Naive thymus-derived CD8-positive, alpha-beta T cell (primary cell): ENCODE data around the gene SRSF5. TPM values are rescaled to one million over a fixed set of nuclear protein-coding genes. Genes with fewer than 3 reads are reported as not detected.

Experiments used
- ATAC-seq, 2 donors: fragments of 150-1000 bp; cut with Tn5 transposase in 1 of 2; sonication (Bioruptor Pico), chemical (Tn5 transposase) in 1 of 2; 1 replicate in 1 of 2; 2 replicates in 1 of 2; pipeline ENCODE4 v1.10.0; 2021; ENCODE audit warnings: mild to moderate bottlenecking in 2 of 2, moderate library complexity in 2 of 2
- POLR2A ChIA-PET: fragments of 350-600 bp; sonication (Branson Sonifier 250); formaldehyde crosslinking; loops from one replicate; lab custom pipeline; 2021; ENCODE audit warnings: antibody characterized with exemption; lab: Charles Lee
- DNase-seq, 10 donors: peaks; one replicate each; pipeline versions ENCODE4 v3.0.0 to v3.0.0-alpha.2; 2020 to 2022
- H3K27ac Mint-ChIP-seq, 10 donors: one replicate each; pipeline ENCODE4 v1.8.0; 2020 to 2022; ENCODE audit warnings: mild to moderate bottlenecking in 10 of 10, mixed read lengths in 10 of 10, moderate library complexity in 4 of 10, inconsistent platforms in 1 of 10
- H3K27me3 Mint-ChIP-seq, 5 donors: one replicate each; pipeline ENCODE4 v1.8.0; 2021 to 2022; ENCODE audit warnings: mixed read lengths in 5 of 5
- H3K36me3 Mint-ChIP-seq, 3 donors: one replicate each; pipeline ENCODE4 v1.8.0; 2020 to 2022; ENCODE audit warnings: mixed read lengths in 3 of 3, mild to moderate bottlenecking in 2 of 3, inconsistent platforms in 1 of 3
- H3K4me1 Mint-ChIP-seq, 4 donors: one replicate each; pipeline ENCODE4 v1.8.0; 2021 to 2022; ENCODE audit warnings: mixed read lengths in 4 of 4
- H3K4me3 Mint-ChIP-seq, 10 donors: one replicate each; pipeline ENCODE4 v1.8.0; 2020 to 2022; ENCODE audit warnings: mild to moderate bottlenecking in 10 of 10, mixed read lengths in 10 of 10, moderate library complexity in 6 of 10, inconsistent platforms in 1 of 10
- H3K9me3 Mint-ChIP-seq, 9 donors: one replicate each; pipeline ENCODE4 v1.8.0; 2020 to 2022; ENCODE audit warnings: mixed read lengths in 9 of 9, mild to moderate bottlenecking in 3 of 9, inconsistent platforms in 1 of 9, moderate library complexity in 1 of 9
- polyA plus RNA-seq, 3 donors: library from polyadenylated mRNA; unstranded; fragments of 300-500 nt; fragmentation: Illumina TruSeq; gene quantifications; one replicate each; pipeline ENCODE4 v1.2.3, GENCODE V29; 2021
- total RNA-seq, 8 experiments: library from RNA in 2 of 8; stranded (reverse) in 2 of 8; gene quantifications; one replicate each; pipeline ENCODE4 v1.2.3 and lab custom pipeline; 2021 to 2026

SRSF5 gene
- total and polyA plus RNA-seq, 5 experiments from 2014 or later: 1,187 to 1,496 (median 1,279) TPM

DNA sequence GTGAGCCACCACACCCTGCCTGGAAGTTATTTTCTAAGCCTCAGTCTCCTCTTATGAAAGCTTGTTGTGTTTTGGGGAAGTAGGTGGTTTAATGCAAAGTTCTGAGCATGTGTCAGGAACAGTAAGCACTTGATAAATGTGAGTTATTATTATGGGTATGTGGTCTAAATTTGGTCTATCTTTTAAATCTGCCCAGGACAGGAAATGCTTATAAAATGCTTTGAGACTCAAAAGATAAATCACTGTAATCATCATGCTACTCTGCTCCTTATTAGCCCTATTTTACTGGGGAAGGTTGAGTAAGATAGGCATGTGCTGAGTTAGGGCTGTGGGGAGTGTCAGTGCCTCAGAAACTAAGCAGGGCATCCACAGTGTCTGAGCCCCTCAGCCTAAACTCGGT, 13.1 kb upstream of the SRSF5 start:
- peaks cover 0 to 3% (median 0%) of the 10 kb centered on the region in 5 donors for H3K27me3 Mint-ChIP-seq
- H3K36me3 Mint-ChIP-seq: no peaks in the 10 kb centered on the region
- ATAC-seq (no peak), DNase-seq (no peak)
- POLR2A ChIA-PET: interaction anchor here (0.7 to 4.7 kb wide), 3 partner anchors 13 to 1841 kb away, joined by 5 to 50 read pairs (median 5); partner anchors contain the start of gene SRSF5
- no peaks in the 10 kb centered on the region for H3K9me3 Mint-ChIP-seq
- H3K4me3 Mint-ChIP-seq: no peak overlapping the region
- H3K27ac Mint-ChIP-seq: peak overlapping the region in 1 of 10 donors; percentile 29
- peaks cover 8 to 20% (median 12%) of the 10 kb centered on the region in 4 donors for H3K4me1 Mint-ChIP-seq

DNA sequence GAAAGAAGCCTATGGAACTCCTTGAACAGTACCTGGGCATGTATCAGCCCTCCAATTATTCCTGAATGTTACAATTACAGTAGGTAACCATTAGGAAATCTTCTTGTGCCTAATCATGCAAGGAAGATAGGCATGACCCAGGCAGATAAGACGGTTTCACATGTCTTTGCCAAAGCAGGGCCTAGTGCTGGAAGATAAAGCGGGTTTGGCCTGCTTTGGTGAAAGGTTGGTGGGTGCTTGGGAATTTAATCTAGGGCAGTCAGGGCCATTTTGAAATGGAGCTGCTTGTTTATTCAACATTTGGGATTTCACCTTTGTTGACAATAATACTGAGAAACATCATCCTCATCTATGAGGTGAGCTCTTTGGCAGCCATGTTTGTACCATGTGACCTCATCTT, 12.5 kb upstream of the SRSF5 start:
- ATAC-seq (no peak), DNase-seq (no peak)
- POLR2A ChIA-PET: interaction anchor here (4.7 kb wide), 1 partner anchor 13 kb away, joined by 50 read pairs; the partner anchor contains the start of gene SRSF5
- H3K9me3 Mint-ChIP-seq: no peaks in the 10 kb centered on the region
- peaks cover 0 to 3% (median 0%) of the 10 kb centered on the region in 5 donors for H3K27me3 Mint-ChIP-seq
- peaks cover 8 to 20% (median 12%) of the 10 kb centered on the region in 4 donors for H3K4me1 Mint-ChIP-seq
- no peak overlapping the region for H3K4me3 Mint-ChIP-seq
- H3K36me3 Mint-ChIP-seq: no peaks in the 10 kb centered on the region
- peak overlapping the region in 4 of 10 donors; percentile 12 to 67 (median 54) for H3K27ac Mint-ChIP-seq

DNA sequence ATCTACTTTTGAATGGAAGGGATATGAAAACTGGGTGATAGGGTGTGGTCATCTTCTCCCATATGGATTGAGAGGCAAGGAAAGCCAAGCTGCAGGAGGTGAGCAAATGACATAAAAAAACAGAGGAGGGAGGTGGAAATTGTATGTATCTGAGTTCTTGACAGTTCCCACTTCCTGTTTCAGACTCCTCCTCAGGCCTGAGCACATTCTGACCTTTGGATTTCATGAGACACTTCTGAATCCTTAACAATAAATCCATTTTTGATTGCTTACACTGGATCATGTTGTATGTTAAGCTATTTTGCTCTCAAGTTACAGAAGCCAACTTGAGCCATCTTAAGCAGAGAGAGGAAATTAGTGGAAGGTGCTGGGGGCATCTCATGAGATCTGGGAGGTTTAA, 11.6 kb upstream of the SRSF5 start:
- POLR2A ChIA-PET: interaction anchor here (1.0 to 4.7 kb wide), 2 partner anchors 12 to 143 kb away, joined by 3 to 50 read pairs; partner anchors contain the start of gene SRSF5
- peaks cover 0 to 3% (median 0%) of the 10 kb centered on the region in 5 donors for H3K27me3 Mint-ChIP-seq
- H3K36me3 Mint-ChIP-seq: no peaks in the 10 kb centered on the region
- no peaks in the 10 kb centered on the region for H3K9me3 Mint-ChIP-seq
- ATAC-seq (peak in 1 of 2 donors; percentile 14), DNase-seq (no peak)
- peak overlapping the region in 3 of 10 donors; percentile 7 to 58 (median 20) for H3K4me3 Mint-ChIP-seq
- peak overlapping the region in 9 of 10 donors; percentile 15 to 86 (median 57) for H3K27ac Mint-ChIP-seq
- peaks cover 8 to 20% (median 12%) of the 10 kb centered on the region in 4 donors for H3K4me1 Mint-ChIP-seq

DNA sequence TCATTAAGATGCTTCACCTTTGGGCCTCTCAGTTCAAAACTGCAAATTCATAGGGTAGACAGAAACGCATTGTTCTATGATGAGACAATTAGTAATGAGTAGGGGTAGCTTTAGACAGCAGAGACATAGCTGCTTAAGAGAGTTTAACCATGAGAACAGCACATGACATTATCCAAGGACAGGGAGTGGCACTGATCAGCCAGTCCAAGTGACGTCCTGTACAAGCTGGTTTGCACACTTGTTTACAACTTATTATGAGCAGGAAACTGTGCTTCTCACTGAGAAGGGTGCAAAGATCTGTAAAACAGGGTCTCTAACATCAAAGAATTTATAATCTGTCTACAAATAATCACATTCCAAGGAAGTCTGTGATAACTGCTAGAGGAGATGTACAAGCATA, 11.2 kb upstream of the SRSF5 start:
- DNase-seq (peak in 1 of 10 donors; percentile 16), ATAC-seq (peak; percentile 53 to 67)
- Mint-ChIP-seq H3K4me3 (peak overlapping the region in 4 of 10 donors; percentile 7 to 58 (median 30)), H3K4me1 (peaks cover 8 to 20% (median 12%) of the 10 kb centered on the region in 4 donors), H3K9me3 (no peaks in the 10 kb centered on the region), H3K27me3 (peaks cover 0 to 3% (median 0%) of the 10 kb centered on the region in 5 donors), H3K36me3 (no peaks in the 10 kb centered on the region), H3K27ac (peak overlapping the region in 8 of 10 donors; percentile 15 to 86 (median 69))
- POLR2A ChIA-PET: interaction anchor here (1.0 to 4.7 kb wide), 2 partner anchors 11 to 144 kb away, joined by 3 to 50 read pairs; partner anchors contain the start of gene SRSF5

DNA sequence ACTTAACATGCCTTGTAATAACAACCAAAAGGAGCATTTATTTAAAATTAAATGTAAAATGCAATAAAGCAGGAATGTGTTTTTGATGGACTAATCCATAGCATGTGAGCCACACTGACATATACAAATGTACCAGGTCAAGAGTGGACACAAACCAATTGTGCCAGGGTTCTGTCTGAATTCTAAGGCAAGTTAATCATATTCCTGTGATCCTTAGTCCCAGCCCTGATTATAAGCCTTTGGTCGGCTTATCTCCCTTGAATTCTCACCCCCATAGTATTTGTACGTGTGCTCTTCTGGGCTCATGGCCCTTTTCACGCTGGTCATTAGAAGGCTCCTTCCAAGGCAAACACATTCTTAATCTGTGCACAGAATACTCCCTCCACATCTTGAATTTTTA, 10.6 kb upstream of the SRSF5 start:
- Mint-ChIP-seq H3K27me3 (peaks cover 0 to 3% (median 0%) of the 10 kb centered on the region in 5 donors), H3K27ac (peak overlapping the region in 2 of 10 donors; percentile 64 to 74), H3K9me3 (no peaks in the 10 kb centered on the region), H3K4me3 (no peak overlapping the region), H3K4me1 (peaks cover 8 to 20% (median 13%) of the 10 kb centered on the region in 4 donors), H3K36me3 (no peaks in the 10 kb centered on the region)
- ATAC-seq: no peak
- POLR2A ChIA-PET: interaction anchor here (1.0 to 4.7 kb wide), 2 partner anchors 11 to 144 kb away, joined by 3 to 50 read pairs; partner anchors contain the start of gene SRSF5
- no peak for DNase-seq

DNA sequence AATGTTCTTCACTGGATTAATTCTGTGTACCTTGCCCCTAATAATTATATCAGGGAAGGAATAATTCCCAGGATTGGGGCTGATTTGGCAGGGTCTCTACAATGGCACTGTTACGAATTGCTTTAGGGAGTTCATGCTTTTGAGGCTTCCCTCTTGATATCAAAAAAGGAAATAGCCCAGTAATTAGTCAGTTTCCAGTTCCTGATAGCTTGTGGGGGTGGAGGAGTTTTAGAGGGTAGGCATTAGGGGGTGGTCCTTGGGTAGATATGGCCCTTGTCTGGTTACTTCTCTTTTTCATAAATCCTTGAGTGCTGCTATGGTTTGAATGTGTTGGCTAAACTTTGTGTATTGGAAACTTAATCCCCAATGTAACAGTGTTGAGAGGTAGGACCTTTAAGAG, 6.1 kb upstream of the SRSF5 start:
- Mint-ChIP-seq H3K4me3 (no peak overlapping the region), H3K4me1 (peaks cover 11 to 28% (median 25%) of the 10 kb centered on the region in 4 donors), H3K27ac (peak overlapping the region in 1 of 10 donors; percentile 31), H3K9me3 (peaks cover 0 to 9% (median 0%) of the 10 kb centered on the region in 9 donors), H3K27me3 (peaks cover 0 to 1% (median 0%) of the 10 kb centered on the region in 5 donors), H3K36me3 (no peaks in the 10 kb centered on the region)
- no peak for ATAC-seq
- POLR2A ChIA-PET: no interaction called here
- DNase-seq: no peak

DNA sequence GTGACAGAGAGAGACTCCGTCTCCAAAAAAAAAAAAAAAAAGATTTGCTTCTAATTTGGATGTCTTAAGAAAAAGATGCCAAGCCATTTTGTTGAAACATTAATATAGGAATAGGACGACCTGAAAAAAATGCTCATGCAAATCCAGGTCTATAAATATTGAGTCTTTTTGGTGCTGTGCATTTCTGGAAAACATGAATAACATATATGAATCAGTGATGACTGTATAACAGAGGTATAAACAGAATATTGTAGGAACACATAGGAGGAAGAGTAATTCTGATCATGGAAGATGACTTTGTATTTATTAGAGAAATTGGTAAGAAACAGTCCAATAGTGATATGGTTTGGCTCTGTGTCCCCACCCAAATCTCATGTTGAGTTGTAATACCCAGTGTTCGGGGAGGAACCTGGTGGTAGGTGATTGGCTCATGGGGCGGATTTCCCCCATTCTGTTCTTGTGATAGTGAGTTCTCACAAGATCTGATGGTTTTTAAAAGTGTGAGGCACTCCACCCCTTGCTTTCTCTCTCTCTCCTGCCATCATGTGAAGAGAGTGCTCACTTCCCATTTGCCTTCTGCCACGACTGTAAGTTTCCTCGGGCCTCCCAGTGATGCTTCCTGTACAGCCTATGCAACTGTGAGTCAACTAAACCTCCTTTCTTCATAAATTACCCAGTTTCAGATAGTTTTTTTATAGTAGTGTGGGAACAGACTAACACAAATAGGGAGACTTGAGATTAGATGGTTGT, 3.0 kb upstream of the SRSF5 start:
- POLR2A ChIA-PET: no interaction called here
- no peak for ATAC-seq
- peak overlapping the region in 6 of 10 donors; percentile 52 to 82 (median 64) for H3K27ac Mint-ChIP-seq
- peak overlapping the region in 3 of 10 donors; percentile 4 to 26 (median 9) for H3K4me3 Mint-ChIP-seq
- H3K4me1 Mint-ChIP-seq: peaks cover 26 to 52% (median 49%) of the 10 kb centered on the region in 4 donors
- no peak for DNase-seq
- H3K27me3 Mint-ChIP-seq: peaks cover 0 to 6% (median 0%) of the 10 kb centered on the region in 5 donors
- H3K9me3 Mint-ChIP-seq: peaks cover 0 to 11% (median 0%) of the 10 kb centered on the region in 9 donors
- H3K36me3 Mint-ChIP-seq: peaks cover 19 to 21% (median 20%) of the 10 kb centered on the region in 3 donors

DNA sequence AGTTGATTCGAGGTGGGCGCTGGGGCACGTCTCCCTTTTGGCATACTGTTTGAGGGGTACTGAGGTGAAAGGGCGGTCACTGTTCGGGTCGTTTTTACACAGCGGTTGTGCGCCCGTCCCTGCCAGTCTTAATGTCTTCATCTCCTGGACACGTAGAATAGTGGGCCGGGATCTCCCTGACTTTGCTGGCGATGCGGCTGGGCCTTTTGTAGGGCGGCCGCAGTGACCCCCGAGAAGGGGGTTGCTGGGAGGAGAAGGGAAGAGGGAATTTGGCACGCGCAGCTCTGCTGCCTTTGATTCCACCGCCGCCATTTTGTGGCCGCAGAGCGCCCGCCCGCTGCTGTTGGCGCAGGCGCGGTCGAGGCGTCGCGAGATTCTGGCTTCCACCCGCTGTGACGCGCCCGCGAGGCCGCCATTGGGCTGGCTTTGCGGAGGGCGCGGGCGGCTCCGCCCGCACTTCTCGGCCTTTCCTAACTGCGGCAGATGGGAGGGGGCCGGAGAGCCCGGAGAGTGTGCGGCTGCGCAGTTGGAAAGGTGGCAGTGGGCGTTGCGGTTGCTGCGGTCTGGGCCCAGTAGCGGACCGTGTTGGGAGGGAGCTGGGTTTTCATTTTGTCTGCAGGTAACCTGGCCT, 542 bp downstream of the SRSF5 start:
- Mint-ChIP-seq H3K27ac (peak overlapping the region; percentile 100), H3K4me1 (peaks cover 39 to 78% (median 70%) of the 10 kb centered on the region in 4 donors), H3K9me3 (peaks cover 0 to 11% (median 0%) of the 10 kb centered on the region in 9 donors), H3K4me3 (peak overlapping the region; percentile 93 to 100 (median 99)), H3K27me3 (peaks cover 0 to 6% (median 0%) of the 10 kb centered on the region in 5 donors), H3K36me3 (peaks cover 26 to 53% (median 45%) of the 10 kb centered on the region in 3 donors)
- POLR2A ChIA-PET: interaction anchor here (0.6 to 3.9 kb wide), 22 partner anchors 10 to 615 kb away, joined by 3 to 50 read pairs (median 5); partner anchors contain the start of genes DCAF5, ERH, EXD2 and SLC39A9
- DNase-seq (peak; percentile 80 to 93 (median 89)), ATAC-seq (peak; percentile 68)

DNA sequence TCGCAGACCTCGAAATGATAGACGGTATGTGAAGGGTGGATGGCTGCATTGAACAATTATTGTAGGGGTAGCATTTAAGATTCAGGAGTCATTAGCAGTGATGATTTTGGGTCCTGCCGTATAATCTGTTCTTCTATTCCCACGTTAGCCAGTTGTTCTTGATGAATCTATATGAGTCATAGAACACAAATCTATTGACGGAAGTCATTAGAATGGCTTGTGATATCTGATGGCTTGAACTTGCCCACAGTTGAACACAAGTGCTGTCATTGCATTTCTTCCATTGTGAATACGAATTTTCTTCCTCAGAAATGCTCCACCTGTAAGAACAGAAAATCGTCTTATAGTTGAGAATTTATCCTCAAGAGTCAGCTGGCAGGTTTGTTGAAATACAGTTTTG, 1.9 kb downstream of the SRSF5 start:
- POLR2A ChIA-PET: interaction anchor here (0.9 to 3.9 kb wide), 5 partner anchors 9 to 23 kb away, joined by 3 to 50 read pairs (median 24); no protein-coding TSS in a partner anchor
- peaks cover 39 to 80% (median 75%) of the 10 kb centered on the region in 4 donors for H3K4me1 Mint-ChIP-seq
- DNase-seq (no peak), ATAC-seq (no peak)
- peaks cover 26 to 66% (median 53%) of the 10 kb centered on the region in 3 donors for H3K36me3 Mint-ChIP-seq
- peak overlapping the region; percentile 100 for H3K27ac Mint-ChIP-seq
- H3K9me3 Mint-ChIP-seq: peaks cover 0 to 8% (median 0%) of the 10 kb centered on the region in 9 donors
- H3K4me3 Mint-ChIP-seq: peak overlapping the region; percentile 93 to 100 (median 99)
- peaks cover 0 to 6% (median 0%) of the 10 kb centered on the region in 5 donors for H3K27me3 Mint-ChIP-seq

DNA sequence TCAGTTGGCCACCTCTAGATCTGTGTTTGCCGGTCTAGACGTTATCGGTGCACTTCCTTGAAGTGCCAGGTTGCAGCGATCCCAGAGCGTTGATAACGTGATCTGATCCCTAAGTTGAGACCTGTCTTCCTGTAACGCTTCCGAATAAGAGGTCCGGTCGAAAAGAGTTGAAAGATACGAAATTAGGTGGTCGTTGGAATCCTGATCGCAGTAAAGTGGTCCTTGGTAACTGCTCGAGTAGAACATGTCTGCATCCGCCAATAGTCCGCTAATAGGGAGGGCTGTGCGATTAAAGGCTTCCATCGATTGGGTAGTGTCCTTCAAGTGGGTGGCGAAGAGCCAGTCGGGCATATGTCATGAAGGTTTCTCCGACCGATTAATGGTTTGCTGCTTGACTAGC, 2.7 kb downstream of the SRSF5 start:
- Mint-ChIP-seq H3K27me3 (peaks cover 0 to 6% (median 0%) of the 10 kb centered on the region in 5 donors), H3K36me3 (peaks cover 26 to 74% (median 58%) of the 10 kb centered on the region in 3 donors), H3K4me1 (peaks cover 37 to 83% (median 77%) of the 10 kb centered on the region in 4 donors), H3K9me3 (peaks cover 0 to 4% (median 0%) of the 10 kb centered on the region in 9 donors), H3K27ac (peak overlapping the region in 8 of 10 donors; percentile 27 to 100 (median 86)), H3K4me3 (peak overlapping the region; percentile 33 to 99 (median 62))
- ATAC-seq (no peak), DNase-seq (peak in 1 of 10 donors; percentile 10)
- POLR2A ChIA-PET: interaction anchor here (0.9 kb wide), 1 partner anchor 14 kb away, joined by 3 read pairs; no protein-coding TSS in a partner anchor

DNA sequence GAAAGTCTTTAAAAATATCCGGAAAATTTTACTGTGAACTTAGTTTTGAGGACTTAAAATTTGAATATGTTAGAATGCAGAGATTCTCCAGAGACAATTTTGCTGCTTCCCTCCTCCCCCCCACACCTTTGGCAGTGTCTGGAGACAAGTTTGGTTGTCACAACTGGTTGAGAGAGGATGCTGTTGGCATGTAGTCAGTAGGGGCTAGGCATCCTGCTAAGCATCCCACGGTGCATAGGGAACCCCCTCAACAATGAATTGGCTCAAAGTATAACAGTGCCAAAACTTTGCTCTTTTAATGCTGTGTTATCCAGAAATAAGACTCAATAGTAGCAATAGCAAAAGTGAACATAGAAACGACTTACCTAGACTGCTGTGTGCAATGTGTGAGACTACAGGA, 3.6 kb downstream of the SRSF5 start:
- H3K36me3 Mint-ChIP-seq: peaks cover 26 to 83% (median 64%) of the 10 kb centered on the region in 3 donors
- peak overlapping the region in 9 of 10 donors; percentile 40 to 88 (median 58) for H3K27ac Mint-ChIP-seq
- H3K4me3 Mint-ChIP-seq: peak overlapping the region in 9 of 10 donors; percentile 46 to 99 (median 60)
- H3K9me3 Mint-ChIP-seq: peaks cover 0 to 4% (median 0%) of the 10 kb centered on the region in 9 donors
- ATAC-seq (no peak), DNase-seq (no peak)
- peaks cover 40 to 92% (median 84%) of the 10 kb centered on the region in 4 donors for H3K4me1 Mint-ChIP-seq
- POLR2A ChIA-PET: no interaction called here
- peaks cover 0 to 6% (median 0%) of the 10 kb centered on the region in 5 donors for H3K27me3 Mint-ChIP-seq
